HG03139 (cell line): Measurements from ENCODE around the gene IGFALS.
"Not testable (repeated sequence)": the region's sequence is repeated elsewhere in the genome, so short reads cannot be mapped to it uniquely, and the experiment has no call there.

ENCODE experiments used
- ATAC-seq: cut with Tn5 transposase; IDR thresholded peaks from one replicate; pipeline ENCODE4 v1.9.1; 2021; ENCODE audit not compliant: unreplicated experiment

Gene IGFALS

DNA sequence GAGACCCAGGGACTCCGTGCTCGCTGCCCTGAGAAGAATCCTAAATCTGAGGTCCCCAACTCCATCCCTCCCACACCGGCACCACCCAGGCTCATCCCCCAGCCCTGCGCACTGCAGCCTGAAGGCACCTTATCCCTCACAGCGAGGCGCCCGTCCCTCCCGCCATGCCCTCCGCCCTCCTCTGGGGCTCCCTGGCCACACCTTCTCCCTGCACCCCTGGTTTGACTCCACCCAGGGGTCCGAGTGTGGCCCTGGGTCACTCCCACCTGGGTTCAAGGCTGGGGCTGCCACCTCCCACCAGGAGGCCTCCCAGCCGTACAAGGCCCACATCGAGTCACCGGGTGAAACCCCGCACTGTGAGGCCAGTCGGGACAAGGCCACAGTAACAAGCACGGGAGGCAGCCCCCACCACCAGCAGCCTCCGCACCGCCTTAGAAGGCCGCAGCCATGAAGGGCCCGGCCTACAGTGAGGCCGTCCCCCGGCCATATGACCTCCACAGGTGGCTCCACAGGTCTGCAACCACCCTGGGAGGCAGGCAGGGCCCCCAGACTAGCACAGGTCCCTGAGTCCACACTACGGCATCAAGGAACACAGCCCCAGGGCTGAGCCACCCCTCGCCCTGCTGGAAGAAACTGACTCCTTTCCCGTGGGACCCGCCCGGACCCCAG, 24.8 kb upstream of the IGFALS start:
- ATAC-seq = no peak

DNA sequence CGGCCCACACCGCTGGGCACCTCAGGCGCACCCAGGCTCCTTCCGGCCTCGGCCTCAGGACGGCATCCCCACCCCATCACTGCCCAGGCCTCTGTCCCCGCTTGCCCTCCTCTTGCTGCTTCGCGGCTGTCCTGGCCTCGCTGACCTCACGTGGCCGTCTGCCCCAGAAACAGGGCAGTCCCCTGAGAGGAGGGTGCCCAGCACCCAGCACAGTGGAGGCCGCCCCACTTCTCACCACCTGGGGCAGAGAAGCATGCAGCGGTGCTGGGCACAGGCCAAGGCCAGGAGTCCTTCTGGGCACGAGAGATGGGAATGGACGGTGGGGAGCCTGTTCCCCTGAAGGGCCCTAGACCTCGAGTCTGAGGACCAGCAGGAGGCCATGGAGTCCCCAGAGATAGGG, 24.2 kb upstream of the IGFALS start:
- no peak for ATAC-seq

DNA sequence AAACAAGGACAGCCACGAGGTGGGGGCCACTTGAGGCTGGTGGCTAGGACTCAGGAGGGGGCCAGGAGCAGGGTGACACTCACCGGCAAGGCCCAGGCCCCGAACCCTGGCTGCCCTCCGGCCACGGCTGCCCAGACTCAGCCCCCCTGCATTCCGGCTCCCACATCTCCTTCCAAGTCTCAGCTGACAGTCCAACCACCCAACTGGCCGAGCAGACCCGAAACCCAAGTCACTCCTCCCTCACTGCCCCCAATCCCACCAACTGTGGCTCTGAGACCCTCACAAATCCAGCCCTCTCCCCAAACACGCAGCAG, 23.7 kb upstream of the IGFALS start:
- no peak for ATAC-seq

DNA sequence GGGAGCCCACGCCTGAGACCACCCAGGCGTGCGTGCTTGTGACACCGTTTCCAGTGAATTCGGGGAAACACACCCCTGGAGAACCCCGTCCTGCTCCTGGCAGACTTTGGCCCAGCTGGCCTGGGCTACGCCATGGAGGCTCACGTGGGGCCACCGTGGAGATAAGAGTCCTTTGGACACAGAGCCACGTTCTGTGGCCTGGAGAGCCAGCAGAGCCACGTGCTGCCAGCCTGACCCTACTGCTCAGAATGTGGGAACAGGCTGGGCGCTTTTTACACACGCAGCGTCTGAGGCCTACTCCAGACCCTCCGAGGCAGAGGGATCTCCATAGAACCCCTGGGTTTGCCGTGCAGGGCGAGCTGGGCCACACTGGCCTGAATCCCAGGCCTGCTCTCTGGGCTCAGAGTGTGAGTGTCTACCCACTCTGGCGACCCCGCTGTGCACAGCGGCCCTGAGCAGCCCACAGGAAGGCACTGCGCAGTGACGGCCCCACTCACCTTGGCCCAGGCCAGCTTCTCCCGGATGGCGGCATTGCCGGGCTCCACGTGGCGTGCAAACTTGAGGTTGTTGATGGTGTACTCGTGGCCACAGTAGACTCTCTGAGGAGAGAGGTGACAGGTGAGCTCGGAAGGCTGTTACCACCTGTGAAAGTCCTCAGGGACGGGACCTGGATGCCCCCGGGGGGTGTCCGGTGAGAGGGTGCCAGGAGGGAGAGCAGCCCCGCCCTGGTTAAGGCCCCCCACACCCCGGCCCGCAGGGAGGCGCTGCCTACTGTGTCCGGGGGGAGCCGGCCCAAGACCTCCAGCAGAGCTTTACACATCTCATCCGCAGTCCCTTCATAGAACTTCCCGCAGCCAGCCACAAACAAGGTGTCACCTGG, 23.1 kb upstream of the IGFALS start:
- no peak for ATAC-seq

DNA sequence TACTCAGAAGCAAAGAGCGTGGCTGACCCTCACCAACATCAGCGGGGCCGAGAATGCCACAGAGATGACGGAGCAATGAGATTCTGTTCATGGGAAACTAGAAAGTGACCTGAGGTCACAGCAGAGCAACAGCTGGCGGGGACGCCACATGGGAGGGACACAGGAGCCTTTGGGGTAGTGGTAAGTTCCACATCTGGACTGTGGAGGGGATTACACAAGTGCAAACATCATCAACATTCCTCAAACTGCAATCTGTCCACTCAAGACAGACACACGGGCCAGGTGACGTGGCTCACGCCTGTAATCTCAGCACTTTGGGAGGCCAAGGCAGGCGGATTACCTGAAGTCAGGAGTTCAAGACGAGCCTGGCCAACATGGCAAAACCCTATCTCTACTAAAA, 22.0 kb upstream of the IGFALS start:
- ATAC-seq = no peak

DNA sequence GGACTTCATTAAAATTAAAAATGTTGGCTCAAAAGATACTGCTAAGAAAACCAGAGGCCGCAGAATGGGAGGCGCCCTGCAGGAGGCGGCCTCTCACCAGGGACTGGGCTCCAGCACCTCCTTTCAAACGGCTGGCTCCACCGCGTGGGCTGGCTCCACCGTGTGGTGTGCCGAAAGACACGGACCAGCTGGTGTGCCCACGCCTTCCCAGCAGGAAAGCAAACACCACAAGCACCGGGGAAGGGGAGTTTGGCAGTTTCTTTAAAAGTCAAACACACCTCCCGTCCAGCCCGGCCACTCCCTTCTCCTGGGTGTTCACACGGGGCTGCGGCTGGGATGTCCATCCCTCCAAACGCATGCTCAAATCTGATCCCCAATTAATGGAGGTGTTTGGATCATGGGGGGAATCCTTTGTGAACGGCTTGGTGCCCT, 19.2 kb upstream of the IGFALS start:
- ATAC-seq = no peak

DNA sequence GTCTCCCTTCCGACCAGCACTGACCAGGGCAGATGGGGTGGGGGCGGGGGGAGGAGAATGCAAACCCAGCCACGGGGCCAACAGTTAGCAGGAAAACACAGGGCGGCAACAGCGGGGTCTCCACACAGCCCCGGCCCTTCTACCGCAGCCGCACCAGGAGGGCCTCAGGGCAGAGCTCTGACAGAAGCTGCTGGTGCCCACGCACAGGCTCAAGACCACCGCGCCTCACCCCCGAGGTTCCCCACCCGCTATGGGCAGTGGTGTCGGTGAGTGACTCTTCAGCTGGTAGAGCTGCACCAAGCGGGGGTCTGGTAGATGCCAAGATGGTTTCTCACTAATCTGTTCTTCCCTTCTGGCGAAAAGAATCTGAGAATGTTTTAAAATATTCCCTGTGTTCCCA, 17.0 kb upstream of the IGFALS start:
- ATAC-seq = no peak

DNA sequence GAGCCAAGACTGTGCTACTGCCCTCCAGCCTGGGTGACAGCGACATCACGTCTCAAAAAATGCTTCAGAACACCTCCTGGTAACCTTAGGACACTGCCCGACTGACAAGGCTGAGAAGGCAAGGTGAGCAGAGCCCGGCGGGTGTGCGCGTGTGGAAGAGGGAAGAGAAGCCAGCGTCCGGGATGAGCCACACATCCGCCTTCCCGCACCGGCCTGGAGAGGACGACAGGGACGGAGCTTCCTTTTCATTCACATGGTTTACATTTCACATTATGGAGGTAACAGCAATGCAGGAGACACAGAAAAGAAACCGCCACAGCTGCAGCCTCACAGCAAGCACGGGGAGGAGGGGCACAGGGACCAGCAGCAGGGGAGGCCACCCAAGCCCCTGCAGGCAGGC, 16.6 kb upstream of the IGFALS start:
- no peak for ATAC-seq

DNA sequence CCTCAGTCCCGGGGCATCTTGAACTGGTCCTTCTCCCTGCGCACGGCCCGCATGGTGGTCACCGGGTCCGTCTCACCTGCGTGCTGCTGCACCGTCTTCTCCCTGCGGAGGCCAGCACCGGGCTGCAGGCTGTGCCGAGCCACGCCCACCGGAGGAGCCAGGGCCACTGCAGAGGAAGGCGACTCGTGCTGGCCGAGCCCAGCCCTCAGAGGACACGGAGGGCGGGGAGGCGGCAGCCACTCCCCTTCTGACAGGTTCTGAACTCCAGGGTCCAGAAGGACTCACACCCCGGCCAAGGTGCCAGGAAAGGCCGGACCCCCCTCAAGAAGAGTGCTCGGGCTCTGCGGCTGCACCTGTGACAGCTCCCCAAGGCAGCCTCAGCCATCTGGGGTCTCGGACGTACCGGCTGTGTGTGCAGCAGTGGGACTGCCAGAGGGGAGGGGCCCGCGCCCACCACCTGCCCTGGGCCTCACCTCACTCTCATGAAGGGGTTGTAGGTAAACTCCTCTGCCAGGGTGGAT, 15.8 kb upstream of the IGFALS start:
- ATAC-seq = no peak

DNA sequence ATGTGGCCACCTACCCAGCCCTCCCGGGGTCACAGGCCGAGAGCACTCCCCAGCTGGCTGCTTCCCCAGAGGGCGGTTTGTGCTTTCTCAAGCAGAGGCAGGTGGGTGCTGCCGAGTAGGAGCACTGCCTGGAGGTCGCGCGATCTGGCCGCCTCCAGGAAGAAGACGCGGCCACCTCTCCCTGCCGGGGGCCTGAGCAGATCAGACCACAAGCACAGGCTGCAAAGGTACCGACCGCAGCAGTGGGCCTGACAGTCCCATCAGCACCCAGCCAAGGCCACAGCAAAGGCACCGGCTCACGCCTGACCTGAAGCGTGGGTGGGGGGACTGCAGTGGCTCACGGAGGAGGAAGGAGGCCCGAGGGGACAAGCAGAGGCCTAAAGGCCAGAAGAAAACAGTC, 15.2 kb upstream of the IGFALS start:
- no peak for ATAC-seq

DNA sequence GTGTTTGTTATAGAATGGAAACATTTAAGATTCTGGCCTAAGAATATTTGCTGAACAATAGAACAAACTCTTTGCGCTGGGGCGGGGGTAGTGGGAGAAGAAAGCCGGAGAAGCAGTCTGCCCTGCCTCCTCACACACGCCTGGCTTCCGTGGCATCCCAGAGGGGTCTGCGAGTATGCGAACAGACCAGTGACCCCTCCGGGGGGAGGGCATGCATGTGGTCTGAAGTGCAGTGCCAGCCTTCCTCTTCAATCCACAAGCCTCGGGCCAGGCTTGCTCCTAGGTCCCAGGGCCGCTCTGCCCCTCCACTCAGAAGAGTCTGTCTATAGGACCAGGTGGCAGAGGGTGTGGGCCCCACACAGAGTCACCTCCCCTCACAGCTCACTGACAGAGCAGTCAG, 14.1 kb upstream of the IGFALS start:
- ATAC-seq = no peak

DNA sequence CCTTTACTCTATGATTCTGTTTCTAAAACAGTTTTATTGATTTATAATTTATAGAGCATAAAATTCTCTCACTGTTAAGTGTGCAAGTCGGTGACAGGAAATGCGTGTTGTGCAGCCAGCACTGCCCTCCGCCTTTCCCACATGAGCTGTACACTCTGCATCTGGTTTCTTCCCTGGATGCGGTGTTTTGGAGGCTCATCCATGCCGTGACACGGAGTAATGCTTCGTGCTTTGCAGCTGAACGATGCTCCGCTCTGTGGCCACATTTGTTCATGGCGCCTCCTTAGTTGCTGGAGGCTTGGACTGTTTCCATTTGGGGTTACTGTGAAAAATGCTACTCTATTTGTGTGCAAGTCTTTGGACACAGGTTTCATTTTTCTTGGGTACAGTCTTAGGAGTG, 7.2 kb upstream of the IGFALS start:
- no peak for ATAC-seq

DNA sequence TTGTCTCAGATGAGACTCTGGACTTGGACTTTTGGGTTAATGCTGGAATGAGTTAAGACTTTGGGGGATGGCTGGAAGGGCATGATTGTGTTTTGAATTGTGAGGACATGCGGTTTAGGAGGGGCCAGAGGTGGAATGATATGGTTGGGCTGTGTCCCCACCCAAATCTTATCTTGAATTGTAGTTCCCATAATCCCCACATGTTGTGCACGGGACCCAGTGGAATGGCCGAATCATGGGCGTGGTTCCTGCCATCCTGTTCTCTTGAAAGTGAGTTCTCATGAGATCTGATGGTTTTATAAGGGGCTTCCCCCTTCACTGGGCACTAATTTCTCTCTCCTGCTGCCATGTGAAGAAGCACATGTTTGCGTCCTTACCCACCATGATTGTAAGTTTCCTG, 5.8 kb upstream of the IGFALS start:
- ATAC-seq = not testable (repeated sequence)

DNA sequence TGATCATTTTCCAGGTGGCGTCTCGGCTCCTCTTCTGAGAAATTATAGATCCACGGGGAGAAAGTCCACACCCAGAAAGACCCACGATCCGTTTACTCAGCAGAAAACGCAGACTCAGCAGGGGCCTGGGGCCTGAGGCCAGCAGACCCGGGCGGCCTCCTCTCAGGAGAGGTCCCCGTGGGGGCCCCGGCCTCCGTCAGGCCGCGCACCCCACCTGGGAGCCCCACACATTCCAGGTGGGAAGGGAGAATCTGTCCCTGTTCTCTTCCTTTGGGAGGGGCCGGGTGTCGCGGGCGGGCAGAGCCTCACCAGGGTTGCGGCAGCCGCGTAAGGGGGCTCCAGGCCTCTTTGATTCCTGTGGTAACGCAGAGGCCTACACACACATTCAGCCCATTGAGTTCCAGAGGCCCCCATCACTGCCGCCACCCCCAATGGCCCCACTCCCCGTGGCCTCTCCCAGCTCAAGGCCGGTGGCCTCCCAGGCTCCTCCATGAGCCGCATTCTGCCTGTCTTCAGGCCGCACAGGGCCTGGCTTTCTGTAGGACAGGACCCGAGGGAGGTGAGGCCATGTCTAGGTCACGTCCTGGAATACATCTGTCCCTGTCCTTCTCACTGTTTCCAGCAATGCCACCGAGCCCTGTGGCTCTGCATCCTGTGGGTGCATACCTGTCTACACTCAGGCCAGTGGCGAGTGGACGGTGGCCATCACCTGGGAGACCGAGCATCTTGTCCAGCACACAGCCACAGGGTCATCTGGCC, 1.6 kb upstream of the IGFALS start:
- ATAC-seq = no peak

DNA sequence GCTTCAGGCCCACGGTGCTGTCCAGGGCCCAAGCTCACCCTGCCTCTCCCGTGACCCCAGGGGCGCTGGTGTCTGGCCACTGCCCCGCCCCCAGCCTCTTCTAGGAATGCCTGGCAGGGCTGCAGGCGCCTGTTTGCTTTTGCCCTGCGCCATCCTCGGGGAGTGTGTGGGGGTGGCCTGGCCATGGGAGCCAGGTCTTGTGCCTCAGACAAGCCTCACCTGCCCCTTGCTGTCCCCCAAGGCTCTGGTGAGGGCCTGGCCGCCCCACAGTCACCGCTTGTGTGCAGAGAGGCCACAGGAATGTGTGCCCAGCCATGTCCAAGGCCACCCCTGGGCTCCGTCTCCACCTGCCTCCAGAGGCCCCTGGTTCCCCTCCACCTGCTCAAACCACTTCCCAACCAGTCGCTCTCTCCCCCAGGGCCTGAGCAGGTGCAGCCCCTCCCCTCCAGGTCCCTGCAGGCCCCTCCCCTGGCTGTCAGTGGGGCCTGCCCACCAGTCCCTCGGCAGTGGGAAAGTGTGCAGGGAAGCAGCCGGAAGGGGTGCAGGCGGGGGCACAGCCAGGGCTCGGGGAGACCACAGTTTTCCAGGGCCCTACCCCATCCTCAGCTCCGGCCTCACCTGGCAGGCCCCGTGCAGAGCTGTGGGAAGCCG, 841 bp upstream of the IGFALS start:
- ATAC-seq = no peak

DNA sequence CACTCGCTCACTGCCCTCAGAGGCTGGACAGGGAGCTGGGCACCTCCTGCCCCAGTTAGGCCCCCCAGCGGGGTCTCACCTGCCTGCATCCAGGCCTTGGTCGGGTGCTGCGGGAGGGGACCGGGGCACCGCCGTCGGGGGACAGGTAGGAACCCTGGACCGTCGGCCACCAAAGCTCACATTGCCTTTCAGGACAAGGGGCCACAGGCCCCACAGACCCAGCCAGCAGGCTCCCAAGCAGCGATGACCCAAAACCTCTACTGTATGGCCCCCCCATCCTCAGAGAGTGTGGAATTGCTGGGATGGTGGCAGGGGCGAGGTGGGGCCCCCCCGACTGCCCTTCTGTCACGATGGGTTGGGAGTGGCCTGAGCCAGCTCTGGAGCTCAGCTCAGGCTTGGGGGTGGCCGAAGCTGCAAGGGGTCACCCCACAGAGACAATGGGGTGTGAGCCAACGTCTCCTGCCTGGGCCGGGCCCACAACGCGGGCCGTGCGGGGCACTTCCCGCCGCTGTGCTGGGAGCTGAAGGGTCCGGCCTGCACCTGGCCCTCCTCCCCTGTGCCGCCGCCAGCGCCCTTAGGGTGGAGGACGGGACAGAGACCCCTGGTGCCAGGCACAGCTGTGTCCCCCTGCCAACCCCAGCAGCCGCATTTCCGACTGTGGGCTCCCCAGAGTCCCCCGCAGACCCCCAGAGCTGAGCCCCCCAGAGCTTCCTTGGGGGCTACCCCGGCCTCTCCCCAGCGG, 498 bp downstream of the IGFALS start:
- no peak for ATAC-seq

DNA sequence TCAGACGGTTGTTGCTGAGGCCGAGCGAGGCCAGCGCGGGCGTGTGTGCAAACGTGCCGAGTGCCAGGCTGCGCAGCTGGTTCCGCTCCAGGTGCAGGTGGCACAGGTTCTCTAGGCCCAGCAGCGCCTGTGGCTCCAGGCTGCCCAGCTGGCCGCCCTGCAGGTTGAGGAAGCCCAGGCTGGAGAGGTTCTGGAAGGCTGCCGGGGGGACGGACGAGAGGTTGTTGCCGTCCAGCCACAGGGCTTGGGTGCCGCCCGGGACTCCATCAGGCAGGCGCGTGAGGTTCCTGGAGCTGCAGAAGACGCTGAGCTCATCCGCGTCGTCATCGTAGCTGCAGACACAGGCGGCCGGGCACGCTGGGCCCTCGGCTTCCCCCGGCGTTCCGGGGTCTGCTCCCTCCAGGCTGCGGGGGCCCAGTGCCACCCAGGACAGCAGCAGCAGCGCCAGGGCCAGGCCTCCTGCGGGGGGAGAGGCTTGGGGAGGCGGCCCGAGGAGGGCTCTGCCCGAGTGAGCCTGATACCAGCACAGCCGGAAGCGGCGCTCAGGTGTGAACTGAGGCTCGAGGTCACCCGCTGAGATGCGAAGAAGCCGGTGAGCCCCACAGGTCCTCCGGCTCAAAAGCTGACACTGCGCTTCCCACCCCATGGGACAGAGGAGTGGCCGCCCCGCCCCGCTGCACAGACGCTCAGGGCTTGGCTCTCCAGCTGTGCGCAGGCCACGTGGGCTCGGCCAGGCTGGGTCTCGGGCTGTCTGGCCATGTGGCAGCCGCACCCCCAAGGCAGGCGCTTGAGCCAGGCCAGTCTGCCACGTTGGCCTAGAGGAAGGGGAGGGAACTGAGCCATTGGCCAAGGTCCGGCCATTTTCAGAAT, 1.3 kb downstream of the IGFALS start:
- no peak for ATAC-seq

DNA sequence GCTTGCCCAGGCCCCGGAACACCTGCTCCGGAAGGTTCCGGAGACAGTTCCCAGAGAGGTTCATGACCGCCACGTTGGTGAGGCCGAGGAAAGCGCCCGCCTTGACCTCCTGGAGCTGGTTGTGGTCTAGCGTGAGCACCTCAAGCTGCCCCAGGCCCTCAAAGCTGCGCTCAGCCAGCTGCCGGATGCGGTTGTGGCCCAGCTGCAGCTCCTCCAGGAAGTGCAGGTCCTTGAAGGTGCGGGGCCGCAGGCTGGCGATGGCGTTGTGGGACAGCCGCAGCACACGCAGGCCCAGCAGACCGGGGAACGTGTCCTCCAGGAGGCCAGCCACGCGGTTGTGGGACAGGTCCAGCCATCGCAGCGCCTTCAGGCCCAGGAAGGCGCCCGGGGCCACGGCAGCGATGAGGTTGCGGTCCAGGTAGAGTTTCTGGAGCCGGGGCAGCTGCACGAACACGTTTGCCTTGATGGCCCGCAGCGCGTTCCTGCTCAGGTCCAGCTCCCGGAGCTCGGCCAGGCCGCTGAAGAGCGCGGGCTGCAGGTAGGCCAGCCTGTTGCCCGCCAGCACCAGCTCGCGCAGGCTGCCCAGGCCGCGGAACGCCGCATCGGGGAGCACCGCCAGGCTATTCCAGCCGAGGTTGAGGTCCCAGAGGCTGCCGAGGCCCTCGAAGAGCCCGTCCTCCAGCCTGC, 2.1 kb downstream of the IGFALS start:
- ATAC-seq = no peak

DNA sequence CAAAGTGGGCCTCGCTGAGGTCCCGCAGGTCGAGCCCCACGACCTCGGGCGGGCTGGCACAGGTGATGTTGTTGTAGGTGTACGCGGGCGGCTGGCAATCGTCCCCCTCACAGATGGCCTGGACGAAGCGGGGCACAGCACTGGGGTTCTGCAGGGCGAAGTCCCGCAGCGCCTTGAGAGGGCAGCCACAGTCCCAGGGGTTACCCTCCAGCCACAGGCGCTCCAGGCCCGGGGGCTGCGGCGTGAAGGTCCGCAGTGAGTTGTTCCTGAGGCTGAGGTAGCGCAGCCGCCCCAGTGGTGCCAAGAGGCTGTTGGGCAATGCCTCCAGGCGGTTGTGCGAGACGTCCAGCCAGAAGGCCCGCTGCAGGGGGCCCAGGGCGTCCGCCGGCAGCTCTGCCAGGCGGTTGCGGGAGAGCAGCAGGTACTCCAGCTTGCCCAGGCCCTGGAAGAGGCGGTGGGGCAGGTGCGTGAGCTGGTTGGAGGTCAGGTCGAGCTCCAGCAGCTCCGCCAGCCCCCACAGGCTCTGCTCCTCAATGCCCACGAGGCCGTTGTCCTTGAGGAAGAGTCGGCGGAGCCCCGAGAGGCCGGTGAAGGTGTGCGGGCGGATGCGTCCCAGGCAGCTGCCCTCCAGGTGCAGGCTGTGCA, 2.8 kb downstream of the IGFALS start:
- ATAC-seq = no peak
